ENCODE data around the gene HACD2.
"Not testable (repeated sequence)": the region's sequence is repeated elsewhere in the genome, so short reads cannot be mapped to it uniquely, and the experiment has no call there.

HACD2 gene

GRCh38 chr3:123499322-123499721 is 85.5 kb downstream of the HACD2 start:
- ChIA-PET POLR2A (no interaction called here), CTCF (interaction anchor here (0.9 to 1.3 kb wide), 2 partner anchors 9 to 10 kb away, joined by 6 to 7 read pairs; no protein-coding TSS in a partner anchor)
- H3K4me3 ChIP-seq (ENCODE audit: low read depth, low read length), result no peak overlapping the region
- no peak for TF ChIP-seq CTCF (IDR thresholded peaks at IDR 0.05; ENCODE audit: insufficient read depth, low read length, missing control alignments)
- DNase-seq (ENCODE audit: low read depth, low spot score), result peak; percentile 26

GRCh38 chr3:123498761-123499160 is 86.1 kb downstream of the HACD2 start:
- CTCF ChIA-PET, result interaction anchor here (0.9 to 1.5 kb wide), 6 partner anchors 8 to 173 kb away, joined by 3 to 9 read pairs (median 5); partner anchors contain the start of gene ADCY5
- no peak for DNase-seq (ENCODE audit: low read depth, low spot score)
- H3K4me3 ChIP-seq (ENCODE audit: low read depth, low read length), result no peak overlapping the region
- TF ChIP-seq CTCF (IDR thresholded peaks at IDR 0.05; ENCODE audit: insufficient read depth, low read length, missing control alignments), result no peak
- POLR2A ChIA-PET, result no interaction called here

GRCh38 chr3:123493912-123494311 is 90.9 kb downstream of the HACD2 start:
- CTCF ChIA-PET, result interaction anchor here (0.6 to 2.9 kb wide), 4 partner anchors 12 to 164 kb away, joined by 3 to 15 read pairs (median 5); no protein-coding TSS in a partner anchor
- POLR2A ChIA-PET, result no interaction called here

GRCh38 chr3:123491966-123492587 is 92.8 kb downstream of the HACD2 start:
- no peak for TF ChIP-seq CTCF (IDR thresholded peaks at IDR 0.05; ENCODE audit: insufficient read depth, low read length, missing control alignments)
- CTCF ChIA-PET, result interaction anchor here (1.1 to 2.9 kb wide), 4 partner anchors 8 to 206 kb away, joined by 3 to 15 read pairs (median 4); no protein-coding TSS in a partner anchor

More at GRCh38 chr3:123493912-123494311, 90.9 kb downstream of the HACD2 start:
- no peak overlapping the region for H3K4me3 ChIP-seq (ENCODE audit: low read depth, low read length)
- TF ChIP-seq CTCF (IDR thresholded peaks at IDR 0.05; ENCODE audit: insufficient read depth, low read length, missing control alignments), result no peak
- no peak for DNase-seq (ENCODE audit: low read depth, low spot score)

GRCh38 chr3:123489400-123490004 is 95.4 kb downstream of the HACD2 start:
- ChIA-PET POLR2A (no interaction called here), CTCF (interaction anchor here (0.7 to 3.2 kb wide), 37 partner anchors 9 to 873 kb away, joined by 3 to 80 read pairs (median 3); no protein-coding TSS in a partner anchor)
- TF ChIP-seq CTCF (IDR thresholded peaks at IDR 0.05; ENCODE audit: insufficient read depth, low read length, missing control alignments), result peak; percentile 92
- H3K4me3 ChIP-seq (ENCODE audit: low read depth, low read length), result no peak overlapping the region
- no peak for DNase-seq (ENCODE audit: low read depth, low spot score)

More at GRCh38 chr3:123491966-123492587, 92.8 kb downstream of the HACD2 start:
- POLR2A ChIA-PET, result no interaction called here
- no peak overlapping the region for H3K4me3 ChIP-seq (ENCODE audit: low read depth, low read length)
- no peak for DNase-seq (ENCODE audit: low read depth, low spot score)

GRCh38 chr3:123488645-123489347 is 96.1 kb downstream of the HACD2 start:
- H3K4me3 ChIP-seq (ENCODE audit: low read depth, low read length), result no peak overlapping the region
- no peak for TF ChIP-seq CTCF (IDR thresholded peaks at IDR 0.05; ENCODE audit: insufficient read depth, low read length, missing control alignments)
- ChIA-PET CTCF (interaction anchor here (0.7 to 3.2 kb wide), 29 partner anchors 8 to 202 kb away, joined by 3 to 80 read pairs (median 4); no protein-coding TSS in a partner anchor), POLR2A (no interaction called here)
- no peak for DNase-seq (ENCODE audit: low read depth, low spot score)

GRCh38 chr3:123487063-123487462 is 97.8 kb downstream of the HACD2 start:
- H3K4me3 ChIP-seq (ENCODE audit: low read depth, low read length); DNase-seq (ENCODE audit: low read depth, low spot score); POLR2A ChIA-PET: not testable (repeated sequence)
- CTCF ChIA-PET, result interaction anchor here (1.4 kb wide), 2 partner anchors 155 to 158 kb away, joined by 3 to 6 read pairs; no protein-coding TSS in a partner anchor
